Right lobe of liver (tissue), 6 donors: ENCODE data around the gene SPATA25. TPM values are rescaled to one million over a fixed set of nuclear protein-coding genes. Genes with fewer than 3 reads are reported as not detected.

ENCODE experiments used
- ATAC-seq, 4 donors: fragments of 200-7000 bp; cut with Tn5 transposase; one replicate each; pipeline ENCODE4 v1.9.1; 2020; ENCODE audit warnings: mild to moderate bottlenecking in 4 of 4, moderate library complexity in 4 of 4
- DNase-seq, 3 donors: peaks; one replicate each; pipeline ENCODE4 v3.0.0-alpha.2; 2020
- H3K27ac ChIP-seq, 3 donors: fragments of 200-600 bp; one replicate each; pipeline ENCODE4 v1.8.0; 2022
- H3K27me3 ChIP-seq, 2 donors: fragments of 200-600 bp; one replicate each; pipeline ENCODE4 v1.8.0; 2022
- H3K36me3 ChIP-seq, 4 donors: fragments of 200-600 bp; sonication (generic) in 1 of 4; one replicate each; pipeline versions ENCODE4 v1.5.1 to v1.8.0; 2017 to 2022; ENCODE audit warnings: control low read depth in 1 of 4
- H3K4me1 ChIP-seq, 4 donors: fragments of 200-600 bp; sonication (generic) in 1 of 4; one replicate each; pipeline versions ENCODE4 v1.5.1 to v1.8.0; 2017 to 2022; ENCODE audit warnings: control low read depth in 1 of 4
- H3K4me3 ChIP-seq, 3 donors: fragments of 200-600 bp; one replicate each; pipeline ENCODE4 v1.8.0; 2022
- H3K9me3 ChIP-seq, 4 donors: fragments of 200-600 bp; sonication (generic) in 1 of 4; one replicate each; pipeline versions ENCODE4 v1.5.1 to v1.8.0; 2017 to 2022; ENCODE audit warnings: control low read depth in 1 of 4
- POLR2A ChIP-seq: fragments of 450-650 bp; IDR thresholded peaks from one replicate; pipeline ENCODE4 v1.6.1; 2017; ENCODE audit warnings: antibody characterized with exemption, mild to moderate bottlenecking
- WGBS: methylation state at CpG from one replicate; pipeline ENCODE4 v1.1.6; 2018; ENCODE audit warnings: low coverage, low lambda C conversion rate; ENCODE audit not compliant: insufficient coverage; ENCODE audit errors: missing lambda C conversion rate; 5-methylcytosine and 5-hydroxymethylcytosine counted together
- intact Hi-C, 2 donors: fragments of 100-400 bp; cut with DNase I; formaldehyde crosslinking; loops; one replicate each; pipeline versions ENCODE4 v1.11.2 to v1.14.1; 2022
- total RNA-seq, 6 experiments: library from RNA; depleted of rRNA in 2 of 6; stranded (reverse); fragments of >200 nt in 2 of 6; fragmentation: NEBNext Ultra II Directional in 3 of 6; extraction: Animal tissue kit (Norgen Biotek cat#: 25700) in 3 of 6; gene quantifications; one replicate each; pipeline versions ENCODE4 v1.1.0 to v1.2.4, GENCODE V29; 2016 to 2023
- TF ChIP-seq, protein P1 (sequence below), 4 donors: fragments of 200-600 bp in 3 of 4; fragments of 450-650 bp in 1 of 4; IDR thresholded peaks; one replicate each; pipeline versions ENCODE4 v1.5.1 to v1.8.0; 2016 to 2022; ENCODE audit warnings: antibody characterized with exemption in 4 of 4, mild to moderate bottlenecking in 2 of 4
- donor health status: DM: no; HTN: yes; CAD: no.
- donor health status: DM: no; HTN: no; CAD: no.
- donor health status: DM: no; HTN: no; CAD: no.
- donor health status: DM: no; HTN: yes; CAD: no.
- donor health status: DM: no; HTN: yes; CAD: no.

SPATA25 gene
- total RNA-seq, 6 experiments from 2014 or later: 0.50 to 3.2 (median 2.0) TPM

DNA sequence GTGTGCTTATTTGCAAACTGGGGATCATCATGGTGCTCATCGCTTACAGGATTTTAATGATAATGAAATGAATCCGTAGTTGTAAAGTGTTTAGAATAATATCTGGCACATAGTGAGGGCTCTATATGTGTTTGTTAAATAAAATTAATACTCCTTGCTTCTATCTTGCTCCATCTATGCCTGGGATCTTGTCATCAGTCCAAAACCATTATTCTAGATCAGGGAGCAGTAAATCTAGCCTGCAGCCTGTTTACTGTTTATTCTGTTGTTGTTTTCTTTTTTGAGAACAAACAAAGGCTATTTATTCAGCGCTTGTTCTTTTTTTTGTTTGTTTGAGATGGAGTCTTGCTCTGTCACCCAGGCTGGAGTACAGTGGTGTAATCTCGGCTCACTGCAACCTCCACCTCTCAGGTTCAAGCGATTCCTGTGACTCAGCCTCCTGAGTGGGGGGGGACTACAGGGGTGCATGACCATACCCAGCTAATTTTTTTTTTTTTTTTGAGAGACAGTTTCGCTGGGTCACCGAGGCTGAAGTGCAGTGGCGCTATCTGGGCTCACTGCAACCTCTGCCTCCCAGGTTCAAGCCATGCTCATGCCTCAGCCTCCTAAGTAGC lies 38.3 kb downstream of the SPATA25 start:
- intact Hi-C loops: no loop called here
- ATAC-seq (no peak), DNase-seq (no peak)
- no peaks in the 10 kb centered on the region for H3K4me1 ChIP-seq
- H3K36me3 ChIP-seq: peaks cover 0 to 38% (median 10%) of the 10 kb centered on the region in 4 donors
- no peak overlapping the region for H3K4me3 ChIP-seq
- WGBS: 91% methylated on average over 8 of the region's 8 CpGs
- no peak for TF ChIP-seq POLR2A
- TF ChIP-seq, protein P1, sequence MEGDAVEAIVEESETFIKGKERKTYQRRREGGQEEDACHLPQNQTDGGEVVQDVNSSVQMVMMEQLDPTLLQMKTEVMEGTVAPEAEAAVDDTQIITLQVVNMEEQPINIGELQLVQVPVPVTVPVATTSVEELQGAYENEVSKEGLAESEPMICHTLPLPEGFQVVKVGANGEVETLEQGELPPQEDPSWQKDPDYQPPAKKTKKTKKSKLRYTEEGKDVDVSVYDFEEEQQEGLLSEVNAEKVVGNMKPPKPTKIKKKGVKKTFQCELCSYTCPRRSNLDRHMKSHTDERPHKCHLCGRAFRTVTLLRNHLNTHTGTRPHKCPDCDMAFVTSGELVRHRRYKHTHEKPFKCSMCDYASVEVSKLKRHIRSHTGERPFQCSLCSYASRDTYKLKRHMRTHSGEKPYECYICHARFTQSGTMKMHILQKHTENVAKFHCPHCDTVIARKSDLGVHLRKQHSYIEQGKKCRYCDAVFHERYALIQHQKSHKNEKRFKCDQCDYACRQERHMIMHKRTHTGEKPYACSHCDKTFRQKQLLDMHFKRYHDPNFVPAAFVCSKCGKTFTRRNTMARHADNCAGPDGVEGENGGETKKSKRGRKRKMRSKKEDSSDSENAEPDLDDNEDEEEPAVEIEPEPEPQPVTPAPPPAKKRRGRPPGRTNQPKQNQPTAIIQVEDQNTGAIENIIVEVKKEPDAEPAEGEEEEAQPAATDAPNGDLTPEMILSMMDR (IDR thresholded peaks at IDR 0.05): no peak
- no peaks in the 10 kb centered on the region for H3K9me3 ChIP-seq
- H3K27ac ChIP-seq: no peak overlapping the region
- no peaks in the 10 kb centered on the region for H3K27me3 ChIP-seq

DNA sequence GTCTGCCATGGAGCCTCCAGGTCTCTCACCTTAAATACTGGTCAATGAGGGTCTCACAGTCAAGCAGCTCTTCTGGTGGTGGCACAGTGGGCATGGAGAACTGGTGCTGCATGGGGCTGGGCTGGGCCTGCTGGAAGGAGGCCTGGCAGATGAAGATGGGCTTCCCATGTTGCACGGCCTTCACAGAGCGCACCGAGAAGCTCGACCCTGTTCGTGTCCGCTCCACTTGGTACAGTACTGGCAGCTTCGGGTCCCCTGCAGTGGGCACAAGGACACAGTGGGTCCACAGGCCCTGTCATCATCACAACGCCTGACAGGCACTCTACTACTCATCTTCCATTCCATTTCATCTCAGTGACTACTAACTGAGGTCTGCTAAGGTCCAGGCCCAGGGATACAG lies 39.0 kb downstream of the SPATA25 start:
- H3K27me3 ChIP-seq: no peaks in the 10 kb centered on the region
- H3K9me3 ChIP-seq: no peaks in the 10 kb centered on the region
- peaks cover 0 to 45% (median 12%) of the 10 kb centered on the region in 4 donors for H3K36me3 ChIP-seq
- intact Hi-C loops: no loop called here
- WGBS: no CpG with 5 or more reads among the region's 8 CpGs
- H3K27ac ChIP-seq: no peak overlapping the region
- H3K4me1 ChIP-seq: no peaks in the 10 kb centered on the region
- TF ChIP-seq, protein P1 (IDR thresholded peaks at IDR 0.05): no peak
- no peak for TF ChIP-seq POLR2A
- no peak overlapping the region for H3K4me3 ChIP-seq
- DNase-seq (no peak), ATAC-seq (peak in 1 of 4 donors; percentile 17)

DNA sequence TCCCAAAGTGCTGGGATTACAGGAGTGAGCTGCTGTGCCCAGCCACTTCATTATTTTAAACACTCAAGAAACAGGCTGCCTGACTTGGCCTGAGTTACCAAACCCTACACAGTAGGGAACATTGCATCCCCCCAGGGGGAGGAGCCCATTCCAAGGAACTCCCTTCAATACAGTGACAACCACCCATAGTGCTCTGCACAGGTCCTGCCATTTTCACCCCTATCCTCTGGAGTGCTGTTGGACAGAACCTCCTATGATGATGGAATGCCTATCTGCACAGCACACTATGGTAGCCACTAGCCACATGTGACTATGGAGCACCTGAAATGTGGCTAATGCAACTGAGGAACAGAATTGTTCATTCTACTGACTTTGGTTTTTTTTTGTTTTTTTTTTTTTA lies 42.0 kb downstream of the SPATA25 start:
- no peaks in the 10 kb centered on the region for H3K4me1 ChIP-seq
- no peak for ATAC-seq
- TF ChIP-seq, protein P1 (IDR thresholded peaks at IDR 0.05): no peak
- no peak for TF ChIP-seq POLR2A
- H3K4me3 ChIP-seq: no peak overlapping the region
- H3K27me3 ChIP-seq: no peaks in the 10 kb centered on the region
- H3K36me3 ChIP-seq: peaks cover 0 to 62% (median 15%) of the 10 kb centered on the region in 4 donors
- H3K9me3 ChIP-seq: no peaks in the 10 kb centered on the region
- no peak overlapping the region for H3K27ac ChIP-seq
- no peak for DNase-seq
- intact Hi-C loops: no loop called here

DNA sequence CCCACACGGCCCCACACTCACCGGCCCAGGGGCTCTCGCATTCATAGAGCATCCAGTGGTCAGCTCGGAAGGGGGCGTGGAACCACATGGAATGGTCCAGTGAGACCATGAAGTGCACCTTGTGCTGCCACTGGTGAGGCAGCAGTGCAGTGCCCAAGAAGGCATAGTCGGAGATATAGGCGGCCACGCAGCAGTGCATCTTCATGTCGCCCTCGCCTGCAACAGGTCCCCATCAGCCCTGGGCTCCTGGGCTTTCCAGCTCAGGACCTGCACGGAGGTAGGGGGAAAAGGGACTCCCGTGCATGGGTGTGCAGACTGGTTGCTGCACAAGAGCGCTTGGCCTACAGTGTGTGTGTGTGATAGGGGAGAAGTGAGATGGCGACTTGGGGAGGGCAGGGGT lies 43.9 kb downstream of the SPATA25 start:
- ATAC-seq (peak in 1 of 4 donors; percentile 12), DNase-seq (no peak)
- WGBS: 67% methylated on average over 3 of the region's 14 CpGs
- Histone ChIP-seq H3K9me3 (no peaks in the 10 kb centered on the region), H3K4me1 (no peaks in the 10 kb centered on the region), H3K27me3 (no peaks in the 10 kb centered on the region), H3K27ac (no peak overlapping the region), H3K4me3 (no peak overlapping the region), H3K36me3 (peaks cover 0 to 62% (median 15%) of the 10 kb centered on the region in 4 donors)
- no peak for TF ChIP-seq POLR2A
- TF ChIP-seq, protein P1 (IDR thresholded peaks at IDR 0.05): no peak
- intact Hi-C loops: no loop called here
